Suprapubic skin (tissue), 3 donors: ENCODE measurements around the gene SERINC1.

Experiments
- CTCF ChIP-seq, 2 donors: fragments of 200-600 bp in 1 of 2; fragments of 450-650 bp in 1 of 2; sonication (generic) in 1 of 2; IDR thresholded peaks; one replicate each; pipeline ENCODE4 v1.5.1; 2016 to 2019; ENCODE audit warnings: antibody characterized with exemption in 2 of 2, mild to moderate bottlenecking in 1 of 2, moderate library complexity in 1 of 2
- POLR2A ChIP-seq, 2 donors: fragments of 450-650 bp; IDR thresholded peaks; one replicate each; pipeline ENCODE4 v1.6.1; 2017; ENCODE audit warnings: antibody characterized with exemption in 2 of 2, mild to moderate bottlenecking in 2 of 2, moderate library complexity in 2 of 2

DNA sequence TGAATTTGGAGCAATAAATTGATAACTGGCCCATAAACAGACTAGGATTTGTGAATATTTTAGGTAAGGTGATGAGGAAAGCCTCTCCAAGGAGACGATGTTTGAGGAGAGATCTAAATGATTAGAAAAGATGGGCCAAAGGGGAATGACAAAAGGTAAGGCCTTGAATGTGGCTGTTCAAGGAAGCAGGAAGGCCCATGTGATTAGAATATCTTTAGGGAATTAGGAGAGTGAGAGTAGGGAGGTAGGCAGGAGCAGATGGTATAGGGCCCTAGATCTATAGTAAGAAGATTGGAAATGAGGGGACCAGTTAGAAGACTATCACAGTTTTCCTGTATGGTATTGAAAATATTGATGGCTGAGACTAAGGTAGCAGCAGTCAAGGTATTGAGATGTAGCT is 65.4 kb downstream of the SERINC1 start:
- no peak for TF ChIP-seq CTCF (IDR thresholded peaks at IDR 0.05)
- TF ChIP-seq POLR2A (IDR thresholded peaks at IDR 0.05), result no peak
